K562 (cell line): ENCODE data around the gene PLA2G4A. TPM values are rescaled to one million over a fixed set of nuclear protein-coding genes. Genes with fewer than 3 reads are reported as not detected.

Source experiments
- ARID4B ChIP-seq: sonication (generic); formaldehyde crosslinking; IDR thresholded peaks from 2 replicates; pipeline ENCODE4 v1.8.0; 2022; ENCODE audit warnings: mild to moderate bottlenecking, missing genetic modification reagents
- BRF2 ChIP-seq: IDR thresholded peaks from 3 replicates; pipeline ENCODE4 v1.6.1; 2011; ENCODE audit warnings: borderline replicate concordance, mild to moderate bottlenecking; ENCODE audit not compliant: insufficient read length, insufficient read depth
- E2F6 ChIP-seq, 2 experiments: IDR thresholded peaks; 2 replicates each; pipeline ENCODE4 v1.6.1; 2011; ENCODE audit warnings: borderline replicate concordance in 1 of 2, control low read depth in 1 of 2, low read depth in 1 of 2, low read length in 1 of 2, mild to moderate bottlenecking in 1 of 2, mixed read lengths in 1 of 2, moderate library complexity in 1 of 2; ENCODE audit not compliant: insufficient read depth in 1 of 2, insufficient read length in 1 of 2, poor library complexity in 1 of 2, severe bottlenecking in 1 of 2; ENCODE audit errors: extremely low read depth in 1 of 2
- HEY1 ChIP-seq: fragments of 250-450 bp; sonication (Bioruptor Pico); IDR thresholded peaks from 2 replicates; pipeline ENCODE4 v1.5.0; 2020; ENCODE audit warnings: mild to moderate bottlenecking, moderate library complexity, borderline replicate concordance
- POLR2A ChIP-seq: fragments of 450-650 bp; conservative IDR thresholded peaks from 2 replicates; pipeline ENCODE4 v1.6.1; 2016
- STAT5A ChIP-seq: IDR thresholded peaks from 2 replicates; pipeline ENCODE4 v1.6.1; 2012; ENCODE audit warnings: low read length, inconsistent platforms, borderline replicate concordance
- ZBTB40 ChIP-seq, 2 experiments: fragments of 450-650 bp in 1 of 2; sonication (generic) in 1 of 2; formaldehyde crosslinking in 1 of 2; IDR thresholded peaks; 2 replicates each; pipeline versions ENCODE4 v1.7.1 to v1.9.0; 2016 to 2022; ENCODE audit warnings: inconsistent platforms in 1 of 2, mild to moderate bottlenecking in 1 of 2, missing genetic modification reagents in 1 of 2
- polyA plus RNA-seq, 8 experiments: library from polyadenylated mRNA; depleted of rRNA in 4 of 8; stranded (reverse) in 5 of 8; unstranded in 3 of 8; fragments of >200 nt; fragmentation: Nextera tagmentation in 2 of 8; fragmentation: Illumina TruSeq in 1 of 8; extraction: Ambion mirVana in 2 of 8; extraction: Trizol in 1 of 8; gene quantifications; 2 replicates each; pipeline versions ENCODE4 v1.2.1 to v1.2.3, GENCODE V29; 2011 to 2014; ENCODE audit warnings: inconsistent platforms in 1 of 8, missing spikeins in 1 of 8
- total RNA-seq, 7 experiments: library from RNA; depleted of rRNA in 6 of 7; stranded (reverse); fragments of >200 nt in 6 of 7; fragmentation: Illumina TruSeq in 2 of 7; extraction: Trizol in 2 of 7; gene quantifications; 2 replicates each; pipeline versions ENCODE4 v1.2.1 to v1.2.3, GENCODE V29; 2011 to 2021; ENCODE audit warnings: low replicate concordance in 1 of 7

Gene PLA2G4A
- total and polyA plus RNA-seq, 9 of the 15 experiments (the other 6 are each of a cell fraction or from before 2014, with no cell fraction given) = 0.04 to 0.71 (median 0.22) TPM; not detected in 4

GRCh38 chr1:186983327-186983726 lies 154.6 kb downstream of the PLA2G4A start (continued):
- no peak for TF ChIP-seq ZBTB40 (IDR thresholded peaks at IDR 0.05)
- no peak for TF ChIP-seq ZBTB40 (CRISPR knock-in tag; IDR thresholded peaks at IDR 0.05)
- TF ChIP-seq ARID4B = no peak
- no peak for TF ChIP-seq STAT5A
- TF ChIP-seq BRF2 = no peak
- no peak for TF ChIP-seq E2F6 (IDR thresholded peaks at IDR 0.05; ENCODE audit: borderline replicate concordance in 1 of 2, extremely low read depth in 1 of 2, insufficient read depth in 1 of 2, insufficient read length in 1 of 2, low read depth in 1 of 2, low read length in 1 of 2, poor library complexity in 1 of 2, severe bottlenecking in 1 of 2)
- TF ChIP-seq HEY1 (CRISPR knock-in tag) = no peak
- no peak for TF ChIP-seq POLR2A
